HepG2 (cell line): ENCODE data around the gene RBM26. TPM values are rescaled to one million over a fixed set of nuclear protein-coding genes. Genes with fewer than 3 reads are reported as not detected.

ENCODE experiments used
- GZF1 ChIP-seq: sonication (generic); formaldehyde crosslinking; IDR thresholded peaks from 2 replicates; pipeline ENCODE4 v1.5.1; 2020; ENCODE audit warnings: mild to moderate bottlenecking, missing genetic modification reagents
- HES4 ChIP-seq: sonication (generic); formaldehyde crosslinking; IDR thresholded peaks from 2 replicates; pipeline ENCODE4 v1.9.0; 2021; ENCODE audit warnings: mild to moderate bottlenecking, missing genetic modification reagents, borderline replicate concordance
- KAT8 ChIP-seq: IDR thresholded peaks from 2 replicates; pipeline ENCODE4 v1.6.1; 2016; ENCODE audit warnings: missing genetic modification reagents, missing compliant biosample characterization
- NCOA1 ChIP-seq: sonication (generic); formaldehyde crosslinking; IDR thresholded peaks from 2 replicates; pipeline ENCODE4 v1.9.0; 2021; ENCODE audit warnings: missing genetic modification reagents
- REPIN1 ChIP-seq: sonication (generic); formaldehyde crosslinking; IDR thresholded peaks from 2 replicates; pipeline ENCODE4 v1.8.0; 2022; ENCODE audit warnings: missing genetic modification reagents, low read depth, mild to moderate bottlenecking, borderline replicate concordance
- SATB2 ChIP-seq: sonication (generic); formaldehyde crosslinking; IDR thresholded peaks from 2 replicates; pipeline ENCODE4 v1.5.0; 2020; ENCODE audit warnings: missing genetic modification reagents
- ZNF256 ChIP-seq: sonication (generic); formaldehyde crosslinking; conservative IDR thresholded peaks from 2 replicates; pipeline ENCODE4 v1.4.0; 2020; ENCODE audit warnings: missing genetic modification reagents
- ZNF264 ChIP-seq: sonication (generic); formaldehyde crosslinking; IDR thresholded peaks from 2 replicates; pipeline ENCODE4 v1.4.0; 2020; ENCODE audit warnings: missing genetic modification reagents
- ZNF446 ChIP-seq: sonication (generic); formaldehyde crosslinking; IDR thresholded peaks from 2 replicates; pipeline ENCODE4 v1.5.0; 2020; ENCODE audit warnings: mild to moderate bottlenecking, missing genetic modification reagents
- ZNF567 ChIP-seq: sonication (generic); formaldehyde crosslinking; IDR thresholded peaks from 2 replicates; pipeline ENCODE4 v1.8.1; 2023; ENCODE audit warnings: mild to moderate bottlenecking, missing genetic modification reagents, borderline replicate concordance
- ZNF670 ChIP-seq: sonication (generic); formaldehyde crosslinking; IDR thresholded peaks from 2 replicates; pipeline ENCODE4 v1.8.0; 2022; ENCODE audit warnings: mild to moderate bottlenecking, missing genetic modification reagents, borderline replicate concordance
- polyA plus RNA-seq, 8 experiments: library from polyadenylated mRNA; depleted of rRNA in 3 of 8; stranded (reverse) in 7 of 8; unstranded in 1 of 8; fragments of >200 nt; fragmentation: Illumina TruSeq in 4 of 8; extraction: Trizol in 4 of 8; gene quantifications; 2 replicates each; pipeline versions ENCODE4 v1.2.1 to v1.2.3, GENCODE V29; 2011 to 2016; ENCODE audit warnings: low read depth in 4 of 8, missing spikeins in 1 of 8, mixed read lengths in 1 of 8; ENCODE audit not compliant: insufficient read depth in 1 of 8
- total RNA-seq, 5 experiments: library from RNA; depleted of rRNA; stranded (reverse); fragments of >200 nt; fragmentation: Illumina TruSeq; extraction: Trizol; gene quantifications; 2 replicates each; pipeline ENCODE4 v1.2.3, GENCODE V29; 2016; ENCODE audit warnings: low read depth in 1 of 5
- TF ChIP-seq, protein P1 (sequence below): IDR thresholded peaks from 2 replicates; pipeline ENCODE4 v1.6.1; 2012; ENCODE audit warnings: low read depth, low read length, improper control_type of control experiment
- TF ChIP-seq, protein P2 (sequence below): sonication (generic); formaldehyde crosslinking; IDR thresholded peaks from 2 replicates; pipeline ENCODE4 v1.4.0; 2020; ENCODE audit warnings: missing genetic modification reagents, borderline replicate concordance
- TF ChIP-seq, protein P3 (sequence below): sonication (generic); formaldehyde crosslinking; IDR thresholded peaks from 2 replicates; pipeline ENCODE4 v1.4.0; 2020; ENCODE audit warnings: missing genetic modification reagents
- TF ChIP-seq, protein P4 (sequence below): sonication (generic); formaldehyde crosslinking; IDR thresholded peaks from 2 replicates; pipeline ENCODE4 v1.8.1; 2023; ENCODE audit warnings: mild to moderate bottlenecking, missing genetic modification reagents
- TF ChIP-seq, protein P5 (sequence below): sonication (generic); formaldehyde crosslinking; conservative IDR thresholded peaks from 2 replicates; pipeline ENCODE4 v1.4.0; 2020; ENCODE audit warnings: missing genetic modification reagents

Gene RBM26
- total and polyA plus RNA-seq, 2 of the 13 experiments (the other 11 are each of a cell fraction or from before 2014, with no cell fraction given) = 19.4 to 34.4 TPM

DNA sequence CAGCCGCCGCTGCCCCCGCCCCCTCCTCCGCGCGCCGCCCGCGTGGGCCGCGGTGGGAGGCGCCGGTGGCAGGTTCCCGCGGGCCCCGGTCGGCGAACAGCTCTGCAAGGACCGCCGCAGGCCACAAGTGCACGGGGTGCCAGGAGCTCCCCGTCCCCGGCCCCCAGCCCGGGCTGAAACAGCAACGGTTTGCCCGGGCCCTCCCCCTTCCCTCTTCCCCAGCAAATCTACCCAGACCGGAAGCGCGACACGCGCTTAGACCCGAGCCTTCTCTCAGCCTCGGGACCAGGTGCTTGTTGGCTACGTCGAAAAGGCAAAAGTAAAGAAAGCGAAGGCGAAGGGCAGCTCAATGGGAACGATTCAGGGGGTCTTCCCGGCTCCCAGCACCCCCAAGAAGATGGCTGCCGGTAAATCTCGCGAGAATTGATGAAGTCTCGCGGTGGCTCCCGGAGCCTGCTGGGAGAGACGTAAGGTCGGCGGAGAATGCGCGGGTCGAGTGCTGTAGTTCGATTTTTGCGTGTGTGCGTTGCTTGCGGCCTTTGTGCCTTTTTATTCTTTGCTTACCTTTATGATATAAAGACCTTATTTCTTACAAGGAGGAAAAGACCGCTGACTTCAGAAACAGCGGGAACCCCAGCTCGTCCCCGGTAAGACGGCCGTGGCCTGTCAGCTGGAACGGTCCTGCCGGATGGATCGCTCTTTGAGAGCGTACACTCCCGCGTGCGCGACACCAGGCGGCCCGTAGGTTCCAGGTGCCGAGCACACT lies at the start of gene RBM26 (continued):
- TF ChIP-seq, protein P1, sequence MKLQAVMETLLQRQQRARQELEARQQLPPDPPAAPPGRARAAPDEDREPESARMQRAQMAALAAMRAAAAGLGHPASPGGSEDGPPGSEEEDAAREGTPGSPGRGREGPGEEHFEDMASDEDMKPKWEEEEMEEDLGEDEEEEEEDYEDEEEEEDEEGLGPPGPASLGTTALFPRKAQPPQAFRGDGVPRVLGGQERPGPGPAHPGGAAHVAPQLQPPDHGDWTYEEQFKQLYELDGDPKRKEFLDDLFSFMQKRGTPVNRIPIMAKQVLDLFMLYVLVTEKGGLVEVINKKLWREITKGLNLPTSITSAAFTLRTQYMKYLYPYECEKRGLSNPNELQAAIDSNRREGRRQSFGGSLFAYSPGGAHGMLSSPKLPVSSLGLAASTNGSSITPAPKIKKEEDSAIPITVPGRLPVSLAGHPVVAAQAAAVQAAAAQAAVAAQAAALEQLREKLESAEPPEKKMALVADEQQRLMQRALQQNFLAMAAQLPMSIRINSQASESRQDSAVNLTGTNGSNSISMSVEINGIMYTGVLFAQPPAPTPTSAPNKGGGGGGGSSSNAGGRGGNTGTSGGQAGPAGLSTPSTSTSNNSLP = no peak
- TF ChIP-seq ZNF256 (CRISPR knock-in tag) (no peak), SATB2 (CRISPR knock-in tag) (peak; percentile 83; the same call in 1 of the 2 replicates), ZNF264 (CRISPR knock-in tag) (0 out of 2 replicates have a peak, but pooled peaks have one; percentile 39), NCOA1 (CRISPR knock-in tag) (no peak), ZNF670 (no peak), ZNF446 (CRISPR knock-in tag) (0 out of 2 replicates have a peak, but pooled peaks have one; percentile 40), ZNF567 (CRISPR knock-in tag) (peak; percentile 8; the same call in 1 of the 2 replicates), REPIN1 (CRISPR knock-in tag) (peak; percentile 32), KAT8 (CRISPR knock-in tag) (peak; percentile 90), GZF1 (CRISPR knock-in tag) (no peak), HES4 (CRISPR knock-in tag) (peak; percentile 53; the same call in 1 of the 2 replicates)
- TF ChIP-seq, protein P2, sequence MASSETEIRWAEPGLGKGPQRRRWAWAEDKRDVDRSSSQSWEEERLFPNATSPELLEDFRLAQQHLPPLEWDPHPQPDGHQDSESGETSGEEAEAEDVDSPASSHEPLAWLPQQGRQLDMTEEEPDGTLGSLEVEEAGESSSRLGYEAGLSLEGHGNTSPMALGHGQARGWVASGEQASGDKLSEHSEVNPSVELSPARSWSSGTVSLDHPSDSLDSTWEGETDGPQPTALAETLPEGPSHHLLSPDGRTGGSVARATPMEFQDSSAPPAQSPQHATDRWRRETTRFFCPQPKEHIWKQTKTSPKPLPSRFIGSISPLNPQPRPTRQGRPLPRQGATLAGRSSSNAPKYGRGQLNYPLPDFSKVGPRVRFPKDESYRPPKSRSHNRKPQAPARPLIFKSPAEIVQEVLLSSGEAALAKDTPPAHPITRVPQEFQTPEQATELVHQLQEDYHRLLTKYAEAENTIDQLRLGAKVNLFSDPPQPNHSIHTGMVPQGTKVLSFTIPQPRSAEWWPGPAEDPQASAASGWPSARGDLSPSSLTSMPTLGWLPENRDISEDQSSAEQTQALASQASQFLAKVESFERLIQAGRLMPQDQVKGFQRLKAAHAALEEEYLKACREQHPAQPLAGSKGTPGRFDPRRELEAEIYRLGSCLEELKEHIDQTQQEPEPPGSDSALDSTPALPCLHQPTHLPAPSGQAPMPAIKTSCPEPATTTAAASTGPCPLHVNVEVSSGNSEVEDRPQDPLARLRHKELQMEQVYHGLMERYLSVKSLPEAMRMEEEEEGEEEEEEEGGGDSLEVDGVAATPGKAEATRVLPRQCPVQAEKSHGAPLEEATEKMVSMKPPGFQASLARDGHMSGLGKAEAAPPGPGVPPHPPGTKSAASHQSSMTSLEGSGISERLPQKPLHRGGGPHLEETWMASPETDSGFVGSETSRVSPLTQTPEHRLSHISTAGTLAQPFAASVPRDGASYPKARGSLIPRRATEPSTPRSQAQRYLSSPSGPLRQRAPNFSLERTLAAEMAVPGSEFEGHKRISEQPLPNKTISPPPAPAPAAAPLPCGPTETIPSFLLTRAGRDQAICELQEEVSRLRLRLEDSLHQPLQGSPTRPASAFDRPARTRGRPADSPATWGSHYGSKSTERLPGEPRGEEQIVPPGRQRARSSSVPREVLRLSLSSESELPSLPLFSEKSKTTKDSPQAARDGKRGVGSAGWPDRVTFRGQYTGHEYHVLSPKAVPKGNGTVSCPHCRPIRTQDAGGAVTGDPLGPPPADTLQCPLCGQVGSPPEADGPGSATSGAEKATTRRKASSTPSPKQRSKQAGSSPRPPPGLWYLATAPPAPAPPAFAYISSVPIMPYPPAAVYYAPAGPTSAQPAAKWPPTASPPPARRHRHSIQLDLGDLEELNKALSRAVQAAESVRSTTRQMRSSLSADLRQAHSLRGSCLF (CRISPR knock-in tag) = peak; percentile 85; the same call in 1 of the 2 replicates
- TF ChIP-seq, protein P3, sequence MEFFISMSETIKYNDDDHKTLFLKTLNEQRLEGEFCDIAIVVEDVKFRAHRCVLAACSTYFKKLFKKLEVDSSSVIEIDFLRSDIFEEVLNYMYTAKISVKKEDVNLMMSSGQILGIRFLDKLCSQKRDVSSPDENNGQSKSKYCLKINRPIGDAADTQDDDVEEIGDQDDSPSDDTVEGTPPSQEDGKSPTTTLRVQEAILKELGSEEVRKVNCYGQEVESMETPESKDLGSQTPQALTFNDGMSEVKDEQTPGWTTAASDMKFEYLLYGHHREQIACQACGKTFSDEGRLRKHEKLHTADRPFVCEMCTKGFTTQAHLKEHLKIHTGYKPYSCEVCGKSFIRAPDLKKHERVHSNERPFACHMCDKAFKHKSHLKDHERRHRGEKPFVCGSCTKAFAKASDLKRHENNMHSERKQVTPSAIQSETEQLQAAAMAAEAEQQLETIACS = peak; percentile 59
- TF ChIP-seq, protein P4, sequence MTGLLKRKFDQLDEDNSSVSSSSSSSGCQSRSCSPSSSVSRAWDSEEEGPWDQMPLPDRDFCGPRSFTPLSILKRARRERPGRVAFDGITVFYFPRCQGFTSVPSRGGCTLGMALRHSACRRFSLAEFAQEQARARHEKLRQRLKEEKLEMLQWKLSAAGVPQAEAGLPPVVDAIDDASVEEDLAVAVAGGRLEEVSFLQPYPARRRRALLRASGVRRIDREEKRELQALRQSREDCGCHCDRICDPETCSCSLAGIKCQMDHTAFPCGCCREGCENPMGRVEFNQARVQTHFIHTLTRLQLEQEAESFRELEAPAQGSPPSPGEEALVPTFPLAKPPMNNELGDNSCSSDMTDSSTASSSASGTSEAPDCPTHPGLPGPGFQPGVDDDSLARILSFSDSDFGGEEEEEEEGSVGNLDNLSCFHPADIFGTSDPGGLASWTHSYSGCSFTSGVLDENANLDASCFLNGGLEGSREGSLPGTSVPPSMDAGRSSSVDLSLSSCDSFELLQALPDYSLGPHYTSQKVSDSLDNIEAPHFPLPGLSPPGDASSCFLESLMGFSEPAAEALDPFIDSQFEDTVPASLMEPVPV (CRISPR knock-in tag) = peak; percentile 39; the same call in 1 of the 2 replicates
- TF ChIP-seq, protein P5, sequence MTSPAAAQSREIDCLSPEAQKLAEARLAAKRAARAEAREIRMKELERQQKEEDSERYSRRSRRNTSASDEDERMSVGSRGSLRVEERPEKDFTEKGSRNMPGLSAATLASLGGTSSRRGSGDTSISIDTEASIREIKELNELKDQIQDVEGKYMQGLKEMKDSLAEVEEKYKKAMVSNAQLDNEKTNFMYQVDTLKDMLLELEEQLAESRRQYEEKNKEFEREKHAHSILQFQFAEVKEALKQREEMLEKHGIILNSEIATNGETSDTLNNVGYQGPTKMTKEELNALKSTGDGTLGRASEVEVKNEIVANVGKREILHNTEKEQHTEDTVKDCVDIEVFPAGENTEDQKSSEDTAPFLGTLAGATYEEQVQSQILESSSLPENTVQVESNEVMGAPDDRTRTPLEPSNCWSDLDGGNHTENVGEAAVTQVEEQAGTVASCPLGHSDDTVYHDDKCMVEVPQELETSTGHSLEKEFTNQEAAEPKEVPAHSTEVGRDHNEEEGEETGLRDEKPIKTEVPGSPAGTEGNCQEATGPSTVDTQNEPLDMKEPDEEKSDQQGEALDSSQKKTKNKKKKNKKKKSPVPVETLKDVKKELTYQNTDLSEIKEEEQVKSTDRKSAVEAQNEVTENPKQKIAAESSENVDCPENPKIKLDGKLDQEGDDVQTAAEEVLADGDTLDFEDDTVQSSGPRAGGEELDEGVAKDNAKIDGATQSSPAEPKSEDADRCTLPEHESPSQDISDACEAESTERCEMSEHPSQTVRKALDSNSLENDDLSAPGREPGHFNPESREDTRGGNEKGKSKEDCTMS (CRISPR knock-in tag) = no peak
